Measurements from ENCODE around the gene GAS2L2.
A peak's percentile ranks its signal among the peaks of the same experiment; 100 is the strongest.
"Not testable (repeated sequence)": the region's sequence is repeated elsewhere in the genome, so short reads cannot be mapped to it uniquely, and the experiment has no call there.

GAS2L2 gene

DNA sequence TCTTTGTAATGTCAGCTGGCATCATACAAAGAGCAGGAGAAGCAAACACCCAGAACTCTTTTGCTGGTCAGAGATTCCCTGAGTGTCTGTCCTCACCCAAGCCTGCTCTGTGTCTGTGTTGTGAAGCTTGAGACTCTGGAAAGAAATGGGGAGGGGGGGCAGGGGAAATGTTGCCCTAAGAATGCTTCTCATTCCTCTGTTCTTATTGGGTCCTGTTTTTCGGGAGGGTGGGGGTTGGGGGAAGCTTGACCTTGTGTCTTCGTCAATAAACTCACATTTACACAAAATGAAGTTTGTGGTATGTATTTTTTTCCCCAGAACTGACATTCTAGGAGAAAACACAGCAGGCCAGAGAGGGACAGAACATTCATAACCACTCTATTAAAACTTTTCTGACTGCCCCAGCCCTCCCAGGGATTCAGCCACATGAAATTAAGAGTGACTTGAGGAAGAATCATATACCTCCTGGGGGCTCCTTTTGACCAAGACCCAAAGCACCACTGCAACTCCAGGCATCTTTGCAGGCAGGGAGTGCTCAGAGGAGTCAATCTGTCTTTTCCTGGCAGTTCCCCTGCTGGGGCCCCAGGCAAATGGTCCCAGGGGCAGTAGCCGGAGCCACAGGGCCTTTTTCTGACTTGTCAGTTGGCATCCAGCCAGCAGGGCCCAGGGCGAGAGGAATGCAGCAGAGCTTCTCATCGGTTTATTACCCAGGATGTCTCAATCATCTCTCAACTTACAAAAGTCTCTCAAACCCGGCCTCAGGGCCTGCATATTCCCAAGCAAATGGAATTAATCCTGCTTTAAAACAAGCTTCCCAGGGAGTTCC is 26.7 kb downstream of the GAS2L2 start:
- no peak for DNase-seq

DNA sequence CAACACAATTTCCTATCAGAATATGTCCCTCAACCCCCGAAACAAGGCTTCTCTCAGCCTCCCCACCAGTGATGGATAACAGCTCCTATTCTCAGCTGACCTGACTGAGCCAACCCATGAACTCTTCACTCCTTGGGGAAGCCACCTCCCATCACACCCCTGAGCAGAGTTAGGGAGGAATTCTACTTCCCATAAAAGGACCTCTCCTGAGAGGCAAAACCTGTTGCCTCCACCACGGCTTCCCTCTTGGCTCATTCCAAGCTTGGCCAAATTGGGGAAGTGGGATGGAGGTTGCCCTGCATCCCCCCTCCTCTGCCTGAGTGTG is 27.3 kb downstream of the GAS2L2 start:
- DNase-seq, result no peak

DNA sequence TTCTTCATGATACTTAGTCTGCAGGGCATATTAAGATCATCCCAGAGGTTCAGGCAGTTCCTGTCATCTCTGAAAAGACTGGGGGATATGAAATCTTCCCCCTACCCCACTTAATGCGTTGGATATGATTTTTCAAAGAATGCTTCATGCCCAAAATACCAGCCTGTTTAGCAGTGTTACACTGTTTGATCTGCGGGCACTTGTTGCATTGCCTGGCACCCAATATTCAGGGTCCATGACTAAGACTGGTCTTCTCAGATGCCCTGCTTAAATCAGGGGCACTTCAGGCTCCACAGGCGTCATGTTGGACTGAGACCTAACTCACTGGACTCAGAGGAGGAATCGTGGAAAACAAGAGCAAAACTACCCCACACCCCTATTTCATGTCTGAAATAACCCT is 28.0 kb downstream of the GAS2L2 start:
- DNase-seq, result no peak

DNA sequence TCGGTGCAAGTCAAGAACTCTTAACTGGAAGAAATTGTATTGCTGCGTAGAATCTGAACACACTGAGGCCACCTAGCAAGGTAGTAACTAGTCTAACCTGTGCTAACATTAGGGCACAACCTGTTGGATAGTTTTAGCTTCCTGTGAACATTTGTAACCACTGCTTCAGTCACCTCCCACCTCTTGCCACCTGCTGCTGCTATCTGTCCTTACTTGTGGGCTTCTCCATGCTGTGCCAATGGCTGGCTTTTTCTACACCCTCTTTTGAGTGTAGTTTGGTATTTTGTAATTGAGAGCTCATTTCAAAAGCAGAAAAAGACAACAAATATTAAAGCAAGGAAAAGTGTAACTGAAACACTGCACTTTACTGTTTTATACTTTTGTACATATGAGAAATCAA is 29.3 kb downstream of the GAS2L2 start:
- no peak for DNase-seq

DNA sequence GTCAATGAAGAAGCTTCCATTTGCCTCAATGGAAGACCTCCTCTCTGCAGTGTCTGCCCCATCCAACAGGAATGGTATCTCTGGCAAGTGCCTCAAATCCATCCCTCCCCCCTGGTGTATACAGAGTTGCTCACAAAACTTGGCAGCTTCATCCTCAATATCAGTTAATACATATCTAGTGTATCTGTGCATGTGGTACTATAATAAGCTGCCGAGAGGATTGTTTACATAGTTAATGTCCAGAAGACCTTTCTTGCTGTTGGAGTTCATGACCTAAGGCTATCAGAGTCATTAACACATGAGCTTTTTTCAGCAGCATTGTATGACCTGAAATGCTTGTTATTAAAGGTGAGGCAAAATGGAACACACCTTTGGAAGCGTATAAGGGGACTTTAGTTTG is 35.6 kb downstream of the GAS2L2 start:
- DNase-seq, result no peak

DNA sequence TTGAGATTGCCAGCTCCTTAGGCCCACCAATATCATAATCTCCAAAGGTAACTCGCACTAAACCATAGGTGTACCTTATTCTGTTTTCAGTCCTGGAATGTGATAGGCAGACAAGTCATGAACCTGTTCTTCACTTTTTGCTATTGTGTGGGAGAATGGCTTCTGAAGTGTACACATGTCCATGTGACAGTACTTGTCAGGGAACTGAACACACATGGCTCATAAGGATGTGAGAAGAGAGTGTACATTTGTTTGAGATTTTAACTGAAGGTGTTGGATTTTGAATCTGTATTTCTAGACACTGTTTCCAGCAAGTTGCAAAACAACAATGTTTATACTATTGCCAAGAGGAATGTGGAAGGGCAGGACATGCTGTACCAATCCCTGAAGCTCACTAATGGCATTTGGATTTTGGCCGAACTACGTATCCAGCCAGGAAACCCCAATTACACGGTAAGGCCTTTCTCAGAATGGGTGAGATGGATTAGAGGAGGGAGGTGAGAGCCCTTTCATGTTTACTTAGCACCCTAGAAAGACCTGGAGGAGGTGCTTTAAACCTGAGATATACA is 36.1 kb downstream of the GAS2L2 start:
- no peak for DNase-seq

DNA sequence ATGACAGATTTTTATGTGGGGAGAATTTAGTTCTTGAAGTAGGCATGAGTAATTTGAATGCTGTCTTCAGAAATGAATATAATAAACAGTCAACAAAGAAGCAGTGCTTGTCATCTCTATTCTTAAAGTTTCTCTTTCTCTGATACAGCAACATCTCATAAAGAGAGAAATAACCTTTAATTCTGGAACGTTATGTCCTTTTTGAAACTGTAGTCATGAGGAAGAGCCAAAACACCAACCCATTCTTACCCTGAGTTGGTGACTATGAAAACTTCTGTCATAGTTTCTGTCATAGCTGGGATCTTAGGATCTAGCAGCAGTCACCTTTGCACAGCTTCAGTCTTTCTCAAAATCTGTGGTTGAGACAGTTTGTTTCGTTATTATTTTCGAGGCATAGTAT is 36.9 kb downstream of the GAS2L2 start:
- DNase-seq, result no peak

DNA sequence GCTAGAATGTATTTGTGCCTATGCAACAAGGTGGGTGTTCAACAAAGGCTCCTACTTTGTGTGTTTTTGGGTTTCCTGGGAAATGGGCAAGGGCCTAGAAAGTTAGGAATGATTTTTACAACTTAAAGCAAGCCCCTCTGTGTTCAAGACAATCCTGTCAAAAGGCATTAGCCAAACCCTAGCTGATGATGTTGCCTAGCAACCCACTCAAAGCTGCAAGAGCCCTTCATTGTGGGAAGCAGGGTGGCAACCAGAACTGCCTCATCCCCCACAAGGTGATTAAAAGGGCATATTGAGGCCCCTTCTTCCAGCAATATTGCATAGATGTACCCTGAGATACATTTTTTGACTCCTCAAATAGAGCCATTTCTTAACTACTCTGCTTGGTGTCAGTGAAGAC is 37.6 kb downstream of the GAS2L2 start:
- no peak for DNase-seq

DNA sequence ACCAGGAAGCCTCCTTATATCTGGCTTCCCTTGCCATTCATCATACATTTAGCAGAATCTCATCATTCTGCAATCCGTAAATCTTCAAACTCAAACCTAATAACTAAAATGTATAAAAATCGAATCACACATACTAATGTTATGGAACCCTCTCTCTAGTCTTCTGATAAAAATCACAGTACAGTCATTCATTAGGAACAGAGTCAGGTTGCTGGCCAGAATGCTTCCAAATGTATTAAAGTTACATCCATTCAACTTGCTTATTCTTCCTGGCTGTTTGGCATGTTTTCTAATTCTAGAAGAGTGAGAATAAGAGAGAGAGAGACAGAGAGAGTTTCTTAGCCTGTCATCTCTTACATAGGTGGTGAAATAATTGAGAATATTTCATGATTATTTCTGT is 38.1 kb downstream of the GAS2L2 start:
- DNase-seq, result no peak

DNA sequence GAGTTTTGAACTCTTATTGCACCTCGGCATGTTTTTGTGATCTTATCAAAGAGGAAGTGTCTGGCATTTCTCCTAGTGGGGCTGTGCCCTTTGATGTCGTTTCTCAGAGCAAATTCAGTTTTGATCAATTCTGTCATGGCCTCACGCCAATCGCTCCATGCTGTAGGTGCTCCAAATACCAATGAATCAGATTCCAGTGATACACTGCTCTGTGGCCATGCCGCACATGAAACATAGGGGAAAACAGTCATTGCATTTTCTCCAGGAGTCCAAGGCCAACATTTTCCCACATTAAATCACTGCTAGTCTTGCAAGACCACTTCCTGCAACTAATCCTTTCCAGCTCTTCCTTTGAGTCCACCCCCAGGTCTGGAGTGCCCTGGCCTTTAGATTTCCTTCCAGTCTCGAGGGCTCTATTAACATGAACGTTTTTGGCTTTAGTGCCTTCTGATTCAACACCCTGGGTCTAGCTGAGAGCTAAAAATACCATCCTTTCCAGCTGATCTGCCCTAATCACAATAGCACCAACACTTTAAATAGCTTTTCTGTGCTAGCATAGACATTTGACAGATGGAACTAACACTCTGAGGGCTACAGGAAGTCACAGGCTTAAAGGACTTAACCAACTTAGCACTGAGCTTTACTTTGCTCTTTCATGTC is 39.8 kb downstream of the GAS2L2 start:
- DNase-seq, result no peak

DNA sequence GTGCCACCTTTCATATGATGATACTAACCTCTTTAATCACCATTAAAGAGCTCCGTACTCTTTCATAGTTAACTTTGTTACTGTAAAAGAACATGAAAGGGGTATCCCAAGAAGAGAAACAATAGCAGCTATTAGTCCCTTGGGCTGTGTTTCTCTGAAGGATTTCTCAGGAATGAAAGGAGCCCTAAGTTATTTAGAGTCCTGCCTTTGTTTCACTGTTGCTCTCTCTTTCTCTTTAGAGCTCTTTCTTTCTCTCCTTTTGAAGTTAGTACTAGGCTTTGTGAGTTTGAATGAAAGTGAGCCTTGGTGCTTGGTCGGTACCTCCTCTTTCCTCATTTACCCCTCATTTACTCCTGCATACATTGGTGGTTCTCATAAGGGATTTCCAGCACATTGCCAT is 42.1 kb downstream of the GAS2L2 start:
- no peak for DNase-seq

DNA sequence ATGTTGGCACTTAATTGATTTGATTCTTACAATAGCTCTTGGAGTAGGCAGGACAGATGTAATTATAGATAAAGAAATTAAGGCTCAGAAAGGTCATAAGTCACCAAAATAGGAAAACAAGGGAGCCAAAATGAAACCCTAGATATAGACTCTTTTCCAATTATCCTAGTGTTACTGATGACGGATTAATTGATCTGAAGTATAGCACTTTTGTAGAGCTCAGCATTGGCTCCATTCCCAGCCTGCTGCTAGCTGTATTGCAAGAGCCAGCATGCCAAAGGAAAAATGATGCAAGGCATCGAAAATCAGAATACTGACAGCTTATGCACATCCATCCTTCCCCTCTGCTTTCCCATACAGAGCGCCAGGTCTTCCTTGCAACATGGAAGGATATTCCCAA is 43.2 kb downstream of the GAS2L2 start:
- DNase-seq, result peak; percentile 71

DNA sequence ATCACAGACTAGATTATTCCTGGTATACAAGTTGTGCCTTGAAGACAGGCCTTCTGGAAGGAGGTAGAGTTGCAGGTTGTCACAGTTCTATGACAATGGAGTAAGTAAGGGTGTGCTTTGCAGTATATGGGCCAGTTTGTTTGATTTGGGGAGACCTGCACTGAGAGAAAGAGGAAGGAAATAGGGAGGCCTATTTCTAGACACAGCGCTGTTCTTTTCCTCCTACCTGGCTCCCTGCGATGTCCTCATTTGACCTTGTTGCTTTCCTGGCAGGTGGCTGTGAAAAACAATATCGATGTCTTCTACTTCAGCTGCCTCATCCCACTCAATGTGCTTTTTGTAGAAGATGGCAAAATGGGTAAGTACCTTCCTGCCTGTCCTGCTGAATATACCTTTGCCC is 44.1 kb downstream of the GAS2L2 start:
- DNase-seq, result no peak

DNA sequence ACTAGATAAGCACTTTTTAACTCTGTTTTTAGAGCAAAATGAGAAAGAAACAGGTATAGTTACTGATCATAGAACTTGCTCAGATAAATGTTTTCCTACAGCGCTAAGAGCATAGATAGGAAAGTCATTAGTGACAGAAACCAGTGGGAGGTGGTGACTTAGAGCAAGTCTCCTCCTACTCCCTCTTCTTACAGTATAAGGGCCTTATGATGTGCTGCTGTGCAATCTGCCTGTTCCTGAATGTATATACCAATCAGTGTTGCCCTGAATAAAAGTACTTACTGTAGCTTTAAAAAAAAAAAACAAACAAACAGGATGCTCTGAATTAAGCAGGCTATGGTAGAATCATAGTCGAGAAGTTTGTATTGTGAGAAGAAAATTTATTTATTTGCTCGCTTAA is 44.9 kb downstream of the GAS2L2 start:
- DNase-seq, result no peak

DNA sequence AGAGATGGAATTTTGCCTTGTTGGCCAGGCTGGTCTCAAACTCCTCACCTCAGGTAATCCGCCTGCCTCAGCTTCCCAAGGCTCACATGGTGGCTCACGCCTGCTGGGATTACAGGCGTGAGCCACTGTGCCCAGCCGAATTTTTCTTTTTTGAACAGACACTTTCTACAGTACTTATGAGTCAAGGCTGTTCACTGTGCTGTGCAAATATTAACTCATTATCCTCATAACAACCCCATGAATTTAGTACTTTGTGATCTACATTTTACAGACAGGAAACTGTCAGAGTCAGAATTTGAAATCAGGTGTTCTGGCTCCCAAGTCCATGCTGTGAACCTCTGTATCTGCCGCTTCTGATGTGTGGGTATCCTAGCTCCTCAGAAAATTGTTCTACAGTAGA is 47.3 kb downstream of the GAS2L2 start:
- DNase-seq, result no peak

DNA sequence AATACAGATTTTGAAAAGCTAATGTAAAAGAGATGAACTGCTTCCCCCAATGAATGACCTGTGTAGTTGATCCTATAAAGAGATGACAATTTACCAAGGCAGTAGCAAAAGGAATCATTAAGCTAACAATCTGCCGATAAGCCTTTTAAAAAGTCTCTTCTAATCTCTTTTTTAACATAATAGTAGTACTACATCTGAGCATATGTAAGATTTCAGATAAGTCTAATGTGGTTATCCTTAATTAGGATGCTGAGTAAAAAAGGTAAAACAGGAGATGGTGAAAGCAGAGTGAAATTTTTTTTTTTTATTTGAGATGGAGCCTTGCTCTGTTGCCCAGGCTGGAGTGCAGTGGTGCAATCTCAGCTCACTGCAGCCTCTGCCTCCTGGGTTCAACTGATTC is 47.8 kb downstream of the GAS2L2 start:
- DNase-seq, result no peak

DNA sequence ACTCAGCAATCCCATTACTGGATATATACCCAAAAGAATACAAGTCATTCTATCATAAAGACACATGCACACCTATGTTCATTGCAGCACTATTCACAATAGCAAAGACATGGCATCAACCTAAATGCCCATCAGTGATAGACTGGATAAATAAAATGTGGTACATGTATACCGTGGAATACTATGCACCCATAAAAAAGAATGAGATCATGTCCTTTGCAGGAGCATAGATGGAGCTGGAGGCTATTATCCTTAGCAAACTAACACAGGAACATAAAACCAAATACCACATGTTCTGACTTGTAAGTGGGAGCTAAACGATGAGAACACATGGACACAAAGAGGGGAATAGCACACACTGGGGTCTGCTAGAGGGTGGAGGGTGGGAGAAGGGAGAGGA is 49.7 kb downstream of the GAS2L2 start:
- DNase-seq, result not testable (repeated sequence)

DNA sequence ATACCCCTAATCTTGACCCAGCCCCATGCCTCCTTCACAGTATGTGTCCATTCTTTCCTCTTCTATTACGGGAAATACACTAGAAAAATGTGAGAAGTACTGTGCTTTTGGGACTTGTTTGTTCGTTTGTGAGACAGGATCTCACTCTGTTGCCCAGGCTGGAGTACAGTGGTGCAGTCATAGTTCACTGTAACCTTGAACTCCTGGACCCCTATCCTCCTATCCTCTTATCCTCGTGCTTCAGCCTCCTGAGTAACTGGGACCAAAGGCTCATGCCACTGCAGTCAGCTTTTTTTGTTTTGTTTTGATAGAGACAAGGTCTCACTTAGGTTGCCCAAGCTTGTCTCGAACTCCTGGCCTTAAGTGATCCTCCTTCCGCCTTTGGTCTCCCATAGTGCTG is 51.5 kb downstream of the GAS2L2 start:
- DNase-seq, result no peak

DNA sequence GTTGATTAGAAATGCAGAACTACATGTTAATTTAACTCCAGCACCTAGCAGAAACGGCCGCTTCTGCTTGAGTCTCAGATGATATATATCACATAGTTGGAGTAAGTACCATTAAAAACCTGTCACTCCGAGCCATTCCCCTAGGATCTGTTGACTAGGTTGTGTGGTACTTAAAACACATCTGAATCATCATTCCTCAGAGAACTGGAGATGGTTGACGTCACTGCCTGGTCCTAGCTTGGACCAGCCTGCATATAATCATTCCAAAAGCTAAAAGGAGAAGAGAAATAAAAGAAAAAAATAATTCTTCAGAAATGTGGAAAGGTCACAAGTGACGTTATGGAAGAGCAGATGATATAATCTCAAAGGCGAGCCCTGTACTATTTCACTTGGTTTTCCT is 52.9 kb downstream of the GAS2L2 start:
- no peak for DNase-seq

DNA sequence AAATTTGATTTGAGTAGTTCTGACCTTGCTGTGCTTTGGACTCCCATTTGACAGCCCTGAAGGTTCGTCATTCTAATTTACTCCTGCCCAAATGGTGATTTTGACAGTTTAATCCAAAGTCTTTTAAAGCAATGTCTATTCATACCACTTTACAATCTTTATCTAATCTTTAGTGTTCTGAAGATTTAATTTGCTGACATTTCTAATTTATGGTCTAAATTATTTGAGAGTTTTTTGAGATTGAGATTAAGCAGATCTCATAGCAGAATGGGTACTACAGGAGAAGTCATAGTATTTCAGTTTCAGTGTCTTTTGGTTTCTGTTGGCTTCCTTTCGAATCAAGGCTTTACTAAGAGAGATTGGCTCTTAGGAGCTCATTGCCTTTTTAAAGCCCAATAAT is 54.2 kb downstream of the GAS2L2 start:
- no peak for DNase-seq

DNA sequence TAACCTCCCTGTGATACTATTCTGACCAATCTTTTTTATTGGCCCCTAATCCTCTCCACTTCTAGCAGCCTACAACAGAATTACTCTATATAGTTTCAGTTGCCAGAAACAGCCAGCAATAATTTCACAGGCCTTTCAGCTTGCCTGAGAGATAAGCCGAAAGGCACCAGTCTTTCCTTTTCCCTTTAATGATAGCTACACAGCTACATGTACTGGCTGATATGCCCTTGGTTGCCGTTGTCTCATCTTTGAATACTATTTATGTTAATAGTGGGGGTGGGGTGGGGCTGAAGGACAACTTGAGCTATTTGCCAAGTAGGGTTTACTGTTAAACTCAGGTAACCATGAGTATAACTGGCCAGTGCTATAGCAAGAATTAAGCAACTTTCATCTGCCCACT is 57.4 kb downstream of the GAS2L2 start:
- no peak for DNase-seq

DNA sequence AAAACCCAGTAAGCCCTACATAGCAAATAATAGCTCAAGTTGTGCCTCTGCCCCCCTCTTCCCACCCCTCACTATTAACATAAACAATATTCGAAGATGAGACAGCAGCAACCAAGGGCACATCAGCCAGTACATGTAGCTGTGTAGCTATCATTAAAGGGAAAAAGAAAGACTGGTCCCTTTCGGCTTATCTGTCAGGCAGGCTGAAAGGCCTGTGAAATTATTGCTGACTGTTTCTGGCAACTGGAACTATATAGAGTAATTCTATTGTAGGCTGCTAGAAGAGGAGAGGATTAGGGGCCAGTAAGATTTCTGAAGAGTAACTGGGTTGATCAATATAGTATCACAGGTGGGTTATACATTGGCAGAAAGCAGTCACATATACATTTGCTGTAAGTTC is 58.1 kb downstream of the GAS2L2 start:
- no peak for DNase-seq
